GM21423 (cell line): Measurements from ENCODE around the gene FAS.
A peak's percentile ranks its signal among the peaks of the same experiment; 100 is the strongest.

Experiments used
- ATAC-seq: cut with Tn5 transposase; IDR thresholded peaks from one replicate; pipeline ENCODE4 v1.9.1; 2021; ENCODE audit warnings: mild to moderate bottlenecking, moderate library complexity; ENCODE audit not compliant: unreplicated experiment

FAS gene

GRCh38 chr10:89032141-89032891 lies 41.7 kb downstream of the FAS start:
- ATAC-seq: peak; percentile 64

- no peak for ATAC-seq
Measured at GRCh38 chr10:89035461-89035860, 44.9 kb downstream of the FAS start.

GRCh38 chr10:89037096-89037495 lies 46.5 kb downstream of the FAS start:
- ATAC-seq: no peak

GRCh38 chr10:89042562-89042961 lies 52.0 kb downstream of the FAS start:
- ATAC-seq: no peak

- ATAC-seq: no peak
Measured at GRCh38 chr10:89043052-89043451, 52.5 kb downstream of the FAS start.

- no peak for ATAC-seq
Measured at GRCh38 chr10:89047397-89047796, 56.8 kb downstream of the FAS start.

GRCh38 chr10:89051593-89051992 lies 61.0 kb downstream of the FAS start:
- no peak for ATAC-seq

GRCh38 chr10:89053555-89053954 lies 63.0 kb downstream of the FAS start:
- ATAC-seq: no peak

GRCh38 chr10:89055159-89055558 lies 64.6 kb downstream of the FAS start:
- no peak for ATAC-seq

- ATAC-seq: no peak
Measured at GRCh38 chr10:89062861-89063260, 72.3 kb downstream of the FAS start.

GRCh38 chr10:89063465-89063864 lies 72.9 kb downstream of the FAS start:
- no peak for ATAC-seq

- no peak for ATAC-seq
Measured at GRCh38 chr10:89064748-89065147, 74.2 kb downstream of the FAS start.
